ENCODE data around the gene NREP.

DNA sequence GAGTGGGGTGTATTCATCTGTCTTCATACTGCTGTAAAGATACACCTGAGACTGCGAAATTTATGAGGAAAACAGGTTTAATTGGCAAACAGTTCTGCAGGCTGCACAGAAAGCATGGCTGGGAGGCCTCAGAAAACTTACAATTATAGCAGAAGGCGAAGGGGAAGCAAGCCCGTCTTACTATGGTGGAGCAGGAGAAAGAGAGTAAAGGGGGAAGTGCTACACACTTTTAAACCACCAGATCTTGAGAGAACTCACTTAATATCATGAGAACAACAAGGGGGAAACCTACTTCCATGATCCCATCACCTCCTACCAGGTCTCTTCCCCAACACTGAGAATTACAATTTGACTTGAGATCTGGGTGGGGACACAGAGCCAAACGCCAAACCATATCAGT is 12.5 kb upstream of the NREP start:
- TF ChIP-seq YY1 (IDR thresholded peaks at IDR 0.05; ENCODE audit: insufficient read depth, insufficient read length) (no peak), ZNF274 (IDR thresholded peaks at IDR 0.05; ENCODE audit: low read depth, low read length) (no peak), SUZ12 (IDR thresholded peaks at IDR 0.05; ENCODE audit: extremely low read depth, insufficient read depth, insufficient read length) (no peak)
